Osteocyte (in vitro differentiated cells): ENCODE measurements around the gene TIMM13. TPM values are rescaled to one million over a fixed set of nuclear protein-coding genes. Genes with fewer than 3 reads are reported as not detected.

Source experiments
- DNase-seq: peaks from one replicate; pipeline ENCODE4 v3.0.0; 2021; ENCODE audit warnings: mixed read lengths; ENCODE audit not compliant: unreplicated experiment; ENCODE audit errors: extremely low spot score
- H3K27ac Mint-ChIP-seq: one replicate; pipeline ENCODE4 v1.8.0; 2021; ENCODE audit warnings: mild to moderate bottlenecking, mixed read lengths; ENCODE audit not compliant: unreplicated experiment
- H3K27me3 Mint-ChIP-seq: one replicate; pipeline ENCODE4 v1.8.0; 2021; ENCODE audit warnings: mixed read lengths; ENCODE audit not compliant: unreplicated experiment
- H3K36me3 Mint-ChIP-seq: one replicate; pipeline ENCODE4 v1.8.0; 2021; ENCODE audit warnings: mixed read lengths; ENCODE audit not compliant: unreplicated experiment
- H3K4me1 Mint-ChIP-seq: one replicate; pipeline ENCODE4 v1.8.0; 2021; ENCODE audit warnings: mixed read lengths; ENCODE audit not compliant: unreplicated experiment
- H3K4me3 Mint-ChIP-seq: one replicate; pipeline ENCODE4 v1.8.0; 2021; ENCODE audit warnings: mild to moderate bottlenecking, moderate library complexity, mixed read lengths; ENCODE audit not compliant: unreplicated experiment
- H3K9me3 Mint-ChIP-seq: one replicate; pipeline ENCODE4 v1.8.0; 2021; ENCODE audit warnings: mixed read lengths; ENCODE audit not compliant: unreplicated experiment
- long read RNA-seq: library from polyadenylated mRNA; unstranded; transcript quantifications from one replicate; pipeline ENCODE4 v2.0.0, GENCODE V29; 2021
- total RNA-seq: library from RNA; stranded (reverse); gene quantifications from 2 replicates; pipeline ENCODE4 v1.2.1, GENCODE V29; 2021
- TF ChIP-seq, protein P1 (sequence below): fragments of 200-600 bp; sonication (generic); IDR thresholded peaks from 2 replicates; pipeline ENCODE4 v1.5.0; 2021; ENCODE audit warnings: antibody characterized with exemption, mild to moderate bottlenecking, moderate library complexity

TIMM13 gene
- total RNA-seq: 108 and 109 TPM in 2 replicates
- long read RNA-seq, transcript TIMM13-201 (3 exons, 1,973 nt): major isoform, 34 of 37 reads
- long read RNA-seq, partial matches to known transcripts: 1 of 37 reads
- long read RNA-seq, other reads (novel, unspliced or antisense): 2 of 37 reads

DNA sequence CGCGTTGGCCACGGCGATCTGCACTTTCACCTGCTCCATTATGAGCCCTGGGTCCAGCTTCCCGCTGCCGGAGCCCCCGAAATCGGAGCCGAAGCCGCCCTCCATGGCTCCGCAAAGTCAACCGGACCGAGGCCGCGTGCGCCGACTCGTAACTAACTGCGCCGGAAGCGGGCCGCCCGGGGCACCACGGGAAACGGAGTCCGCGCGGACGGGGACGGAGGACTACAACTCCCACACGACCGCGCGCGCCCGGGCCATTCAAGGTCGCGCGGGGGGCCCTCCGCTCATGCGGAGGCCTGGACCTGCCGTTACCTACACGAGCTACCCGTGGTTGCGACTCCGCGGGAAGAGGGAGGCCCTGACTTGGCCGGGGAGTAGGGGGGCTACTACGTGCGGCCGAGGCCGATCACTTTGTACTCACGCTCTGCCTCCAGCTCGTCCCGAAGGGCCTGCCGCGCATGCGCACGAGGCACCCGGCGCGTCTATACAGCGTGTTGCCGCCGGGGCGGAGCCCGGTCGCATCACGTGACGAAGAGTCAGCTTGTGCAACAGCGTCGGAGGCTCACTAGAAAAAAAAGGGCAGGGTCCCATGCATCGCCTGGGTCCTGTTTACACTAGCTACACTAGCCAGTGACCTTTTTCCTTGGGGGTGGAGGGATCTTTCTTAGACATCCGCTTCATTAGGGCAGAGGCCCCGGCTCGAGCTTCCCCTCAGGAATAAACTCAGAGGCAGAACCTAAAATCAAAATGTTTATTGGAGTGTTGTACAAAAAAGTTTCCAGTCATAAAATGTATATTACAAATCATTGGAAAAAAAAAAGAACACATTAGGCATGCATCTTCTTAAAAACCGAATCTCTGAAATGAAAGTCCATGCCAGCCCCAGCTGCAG, at the start of gene TIMM13:
Gene TIMM13 (minus strand): TSS at position 158 of the 892 bp plus-strand sequence. CDS start 53 bp downstream, at position 105.
- Mint-ChIP-seq H3K4me1 (peaks cover 17% of the 10 kb centered on the region), H3K36me3 (peaks cover 6% of the 10 kb centered on the region), H3K4me3 (peak within 1 kb of the TSS; percentile 92), H3K27ac (peak within 1 kb of the TSS; percentile 98), H3K9me3 (no peaks in the 10 kb centered on the region), H3K27me3 (no peaks in the 10 kb centered on the region)
- TF ChIP-seq, protein P1, sequence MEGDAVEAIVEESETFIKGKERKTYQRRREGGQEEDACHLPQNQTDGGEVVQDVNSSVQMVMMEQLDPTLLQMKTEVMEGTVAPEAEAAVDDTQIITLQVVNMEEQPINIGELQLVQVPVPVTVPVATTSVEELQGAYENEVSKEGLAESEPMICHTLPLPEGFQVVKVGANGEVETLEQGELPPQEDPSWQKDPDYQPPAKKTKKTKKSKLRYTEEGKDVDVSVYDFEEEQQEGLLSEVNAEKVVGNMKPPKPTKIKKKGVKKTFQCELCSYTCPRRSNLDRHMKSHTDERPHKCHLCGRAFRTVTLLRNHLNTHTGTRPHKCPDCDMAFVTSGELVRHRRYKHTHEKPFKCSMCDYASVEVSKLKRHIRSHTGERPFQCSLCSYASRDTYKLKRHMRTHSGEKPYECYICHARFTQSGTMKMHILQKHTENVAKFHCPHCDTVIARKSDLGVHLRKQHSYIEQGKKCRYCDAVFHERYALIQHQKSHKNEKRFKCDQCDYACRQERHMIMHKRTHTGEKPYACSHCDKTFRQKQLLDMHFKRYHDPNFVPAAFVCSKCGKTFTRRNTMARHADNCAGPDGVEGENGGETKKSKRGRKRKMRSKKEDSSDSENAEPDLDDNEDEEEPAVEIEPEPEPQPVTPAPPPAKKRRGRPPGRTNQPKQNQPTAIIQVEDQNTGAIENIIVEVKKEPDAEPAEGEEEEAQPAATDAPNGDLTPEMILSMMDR: no peak
- peak; percentile 99 for DNase-seq

GRCh38 chr19:2476451-2477140, 49.2 kb upstream of the TIMM13 start:
- TF ChIP-seq, protein P1: no peak
- peak overlapping the region; percentile 95 for H3K27ac Mint-ChIP-seq
- no peaks in the 10 kb centered on the region for H3K27me3 Mint-ChIP-seq
- H3K9me3 Mint-ChIP-seq: no peaks in the 10 kb centered on the region
- peak overlapping the region; percentile 99 for H3K4me3 Mint-ChIP-seq
- H3K4me1 Mint-ChIP-seq: peaks cover 29% of the 10 kb centered on the region
- peaks cover 20% of the 10 kb centered on the region for H3K36me3 Mint-ChIP-seq
- DNase-seq: peak; percentile 90

GRCh38 chr19:2475702-2476450, 48.5 kb upstream of the TIMM13 start, which contains the start of gene GADD45B:
GADD45B (plus strand) TSS chr19:2476127; CDS start chr19:2476359, 232 bp downstream.
- TF ChIP-seq, protein P1: no peak
- peaks cover 20% of the 10 kb centered on the region for H3K36me3 Mint-ChIP-seq
- peaks cover 29% of the 10 kb centered on the region for H3K4me1 Mint-ChIP-seq
- H3K4me3 Mint-ChIP-seq: peak within 1 kb of the TSS; percentile 99
- DNase-seq: peak; percentile 99
- no peaks in the 10 kb centered on the region for H3K27me3 Mint-ChIP-seq
- no peaks in the 10 kb centered on the region for H3K9me3 Mint-ChIP-seq
- H3K27ac Mint-ChIP-seq: peak within 1 kb of the TSS; percentile 95

GRCh38 chr19:2475018-2475701, 47.8 kb upstream of the TIMM13 start:
- Mint-ChIP-seq H3K9me3 (no peaks in the 10 kb centered on the region), H3K27me3 (no peaks in the 10 kb centered on the region), H3K36me3 (peaks cover 20% of the 10 kb centered on the region), H3K4me1 (peaks cover 30% of the 10 kb centered on the region), H3K27ac (peak overlapping the region; percentile 93), H3K4me3 (peak overlapping the region; percentile 99)
- TF ChIP-seq, protein P1: no peak
- peak; percentile 87 for DNase-seq
